OCI-M2 (cell line): Measurements from ENCODE around the gene TSPAN9.

ENCODE experiments used
- DNase-seq: peaks from one replicate; lab custom pipeline; 2025; ENCODE audit not compliant: unreplicated experiment; lab: John Stamatoyannopoulos, UW

TSPAN9 gene

DNA sequence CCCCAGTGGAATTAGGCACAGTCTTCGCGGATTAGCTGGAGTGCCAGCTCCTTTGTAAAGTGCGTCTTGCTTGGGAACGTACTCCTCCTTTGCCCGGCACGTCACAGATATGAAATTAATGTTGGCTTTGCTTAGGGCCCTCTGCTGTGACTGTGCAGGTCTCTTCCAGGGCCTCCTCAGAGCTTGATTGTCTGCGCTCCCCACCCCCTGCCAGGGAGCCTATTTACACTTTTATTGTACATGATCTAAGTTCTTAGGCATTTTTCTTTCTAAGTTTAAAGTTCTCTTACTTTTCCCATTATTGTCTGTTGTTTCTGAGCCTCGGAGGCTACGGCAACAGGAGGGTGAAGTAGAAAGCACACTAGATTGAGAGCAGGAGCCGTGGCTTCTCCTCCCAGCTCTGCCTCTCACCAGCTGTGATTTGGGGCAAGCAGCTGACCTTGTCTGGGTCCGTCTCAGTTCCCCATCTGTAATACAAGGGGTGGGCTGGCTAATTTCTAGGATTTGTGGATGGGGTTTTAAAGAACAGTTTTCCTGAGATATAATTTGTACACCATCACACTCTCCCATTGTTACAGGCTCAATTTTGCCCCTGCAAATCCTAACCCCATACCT, 81.8 kb downstream of the TSPAN9 start:
- DNase-seq, result no peak

DNA sequence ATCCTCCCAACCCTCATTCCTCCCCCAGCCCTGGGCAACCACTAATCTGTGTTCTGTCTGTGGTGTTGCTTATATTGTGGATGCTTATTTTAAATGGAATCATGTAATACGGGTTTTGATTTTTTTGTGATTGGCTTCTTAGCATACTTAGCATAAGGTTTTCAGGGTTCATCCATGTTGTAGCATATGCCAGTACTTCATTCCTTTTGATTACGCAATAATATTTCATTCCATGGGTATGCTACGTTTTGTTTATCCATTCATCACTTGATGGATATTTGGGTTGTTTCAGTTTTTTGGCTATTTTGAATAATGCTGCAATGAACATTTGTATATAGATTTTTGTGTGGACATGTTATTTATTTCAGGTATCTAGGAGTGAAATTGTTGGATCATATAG, 82.9 kb downstream of the TSPAN9 start:
- DNase-seq, result no peak

DNA sequence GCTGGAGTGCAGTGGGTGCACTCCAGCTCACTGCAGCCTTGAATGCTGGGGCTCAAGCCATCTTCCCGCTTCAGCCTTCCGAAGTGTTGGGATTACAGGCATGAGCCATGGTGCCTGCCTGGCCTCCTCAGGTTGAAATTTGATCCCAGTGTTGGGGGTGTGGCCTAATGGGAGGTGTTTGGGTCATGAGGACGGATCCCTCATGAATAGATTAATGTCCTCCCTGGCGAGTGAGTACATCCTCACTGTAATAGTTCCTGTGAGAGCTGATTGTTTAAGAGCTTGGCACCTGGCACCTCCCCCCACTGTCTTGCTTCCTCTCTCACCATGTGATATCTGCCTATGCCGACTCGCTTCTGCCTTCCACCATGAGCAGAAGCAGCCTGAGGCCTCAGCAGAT, 84.7 kb downstream of the TSPAN9 start:
- DNase-seq, result no peak

DNA sequence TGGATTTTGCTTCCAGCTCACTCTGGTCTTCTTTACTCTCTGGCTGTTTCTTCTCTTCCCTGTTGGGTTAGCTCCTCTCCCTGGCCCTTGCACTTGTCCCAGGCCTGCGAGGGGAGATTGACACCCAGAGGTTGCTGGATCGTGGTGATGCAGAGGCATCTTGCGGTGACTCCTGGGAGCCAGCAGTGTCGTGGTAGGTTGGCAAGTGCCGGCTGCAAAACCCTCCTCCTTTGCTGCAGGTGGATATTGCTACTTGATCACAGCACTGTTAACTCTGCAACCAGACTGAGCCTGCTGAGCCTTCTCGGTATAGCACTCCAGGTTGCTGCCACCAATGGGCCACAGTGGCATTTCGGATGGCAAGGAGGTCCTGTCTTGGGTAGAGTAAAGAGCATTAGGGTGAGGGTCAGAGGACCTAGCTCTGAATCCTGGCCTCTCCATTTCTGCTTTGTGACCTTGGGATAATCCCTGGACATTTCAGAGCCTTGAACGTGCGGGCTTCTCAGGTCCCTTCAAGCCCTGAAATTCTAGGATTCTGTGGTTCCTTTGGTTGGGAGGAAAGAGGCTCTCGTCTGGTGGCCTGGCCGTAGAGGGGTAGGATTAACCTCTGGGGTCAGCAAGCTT, 87.4 kb downstream of the TSPAN9 start:
- DNase-seq, result no peak

DNA sequence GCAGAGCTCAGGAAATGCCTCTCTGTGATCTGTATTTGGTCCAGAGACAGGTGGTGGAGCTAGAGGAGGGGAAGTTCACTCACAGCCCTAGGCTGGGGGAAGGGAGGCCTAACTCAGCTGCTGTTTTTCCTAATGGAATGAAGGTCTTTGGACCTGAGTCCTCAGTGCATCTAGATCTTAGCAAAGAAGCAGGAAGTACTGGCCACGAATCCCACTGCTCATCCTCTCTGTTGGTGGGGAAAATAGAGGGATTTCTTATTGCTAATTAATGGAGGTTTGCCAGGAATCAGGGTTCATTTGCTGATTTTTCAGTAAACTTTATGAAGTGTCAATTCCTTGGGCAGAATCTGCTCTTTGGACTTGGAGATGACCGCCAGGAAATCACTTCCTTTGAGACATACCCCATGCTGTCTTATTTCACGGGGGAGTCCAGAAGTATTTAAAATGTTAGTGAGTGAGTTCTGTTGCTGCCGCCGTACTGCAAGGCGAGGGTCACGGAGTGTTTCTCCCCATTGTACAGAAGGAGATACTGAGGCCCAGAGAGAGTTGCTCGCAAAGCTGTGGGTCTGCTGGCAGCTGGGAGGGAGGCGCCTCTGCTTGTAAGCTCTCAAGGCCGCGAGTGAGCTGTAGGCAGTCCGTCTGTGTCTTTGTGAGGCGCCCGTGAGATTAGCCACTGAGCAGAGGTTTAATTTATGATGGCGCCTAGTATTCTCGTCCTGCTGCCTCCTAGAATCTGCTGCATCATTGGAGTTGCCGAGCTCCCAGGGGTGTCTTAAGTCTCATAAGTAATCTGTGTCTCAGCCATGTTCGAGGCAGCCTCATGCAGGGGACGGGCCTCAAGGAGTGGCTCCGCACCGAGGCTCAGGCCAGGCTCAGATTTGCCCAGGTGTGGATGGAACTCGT, 88.2 kb downstream of the TSPAN9 start:
- DNase-seq, result no peak

DNA sequence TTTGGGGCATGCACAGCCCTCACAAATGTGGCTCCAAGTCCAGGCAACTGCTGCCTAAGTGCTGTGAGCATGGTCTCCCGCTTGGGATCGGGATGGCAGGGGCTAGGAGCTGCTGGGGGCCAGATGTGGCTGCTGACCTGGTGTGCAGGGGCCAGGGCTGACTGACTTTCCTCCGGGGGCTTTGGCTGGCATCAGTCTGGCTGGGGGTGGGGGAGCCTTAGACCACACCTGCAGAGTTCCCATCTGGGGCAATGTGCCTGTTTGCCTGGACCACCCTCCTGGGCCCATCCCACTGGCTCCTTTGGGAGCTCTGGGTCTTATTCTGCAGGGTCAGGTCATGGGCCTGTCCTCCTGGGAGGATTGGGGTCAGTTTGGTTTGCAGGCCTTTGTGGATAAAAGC, 90.5 kb downstream of the TSPAN9 start:
- DNase-seq, result no peak

DNA sequence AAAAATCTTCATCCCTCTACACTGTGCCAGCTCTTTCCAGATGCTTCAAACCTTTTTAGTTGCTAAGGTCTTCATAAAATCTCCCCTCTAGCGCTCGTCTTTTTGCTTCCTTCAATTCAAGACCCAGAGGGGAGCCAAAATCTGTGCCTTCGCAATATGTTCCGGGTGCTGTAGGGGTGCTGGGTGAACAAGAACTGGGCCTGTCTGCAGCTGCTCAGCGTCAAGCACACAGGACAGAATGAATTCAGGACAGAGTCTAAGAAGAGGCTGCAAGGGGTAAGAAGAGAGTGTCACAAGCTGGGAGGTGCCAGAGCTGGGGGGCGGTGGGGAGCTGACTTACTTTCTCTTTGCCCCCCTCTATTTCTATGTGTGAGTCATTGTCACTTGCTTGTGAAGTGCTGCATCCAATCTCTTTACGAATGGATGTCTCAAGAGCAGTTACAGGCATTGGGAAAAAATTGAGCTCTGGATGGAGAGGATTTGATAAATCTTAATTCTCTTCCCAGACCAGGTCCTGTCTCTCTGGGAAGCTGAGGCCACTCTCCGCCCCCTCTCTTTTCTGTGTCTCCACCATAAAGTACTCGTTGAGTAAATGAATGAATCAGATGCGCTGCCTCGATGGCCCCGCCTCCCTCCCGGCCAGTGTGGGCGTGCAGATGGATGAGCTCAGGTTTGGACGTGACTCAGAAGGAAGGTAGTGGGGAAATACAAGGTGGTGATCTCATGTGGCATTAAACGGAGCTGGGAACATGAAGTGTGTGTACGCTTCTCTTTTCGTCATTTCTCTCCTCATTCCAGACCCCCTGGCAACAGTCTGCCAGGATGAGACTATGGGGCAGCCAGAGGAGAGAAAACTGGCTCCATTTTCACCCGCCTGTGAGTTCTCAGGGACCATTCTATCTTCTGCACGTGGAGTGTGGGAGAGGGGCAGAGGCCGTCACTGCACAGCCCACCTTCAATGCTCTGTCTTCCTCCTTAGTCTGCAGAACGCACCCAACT, 91.3 kb downstream of the TSPAN9 start:
- no peak for DNase-seq

DNA sequence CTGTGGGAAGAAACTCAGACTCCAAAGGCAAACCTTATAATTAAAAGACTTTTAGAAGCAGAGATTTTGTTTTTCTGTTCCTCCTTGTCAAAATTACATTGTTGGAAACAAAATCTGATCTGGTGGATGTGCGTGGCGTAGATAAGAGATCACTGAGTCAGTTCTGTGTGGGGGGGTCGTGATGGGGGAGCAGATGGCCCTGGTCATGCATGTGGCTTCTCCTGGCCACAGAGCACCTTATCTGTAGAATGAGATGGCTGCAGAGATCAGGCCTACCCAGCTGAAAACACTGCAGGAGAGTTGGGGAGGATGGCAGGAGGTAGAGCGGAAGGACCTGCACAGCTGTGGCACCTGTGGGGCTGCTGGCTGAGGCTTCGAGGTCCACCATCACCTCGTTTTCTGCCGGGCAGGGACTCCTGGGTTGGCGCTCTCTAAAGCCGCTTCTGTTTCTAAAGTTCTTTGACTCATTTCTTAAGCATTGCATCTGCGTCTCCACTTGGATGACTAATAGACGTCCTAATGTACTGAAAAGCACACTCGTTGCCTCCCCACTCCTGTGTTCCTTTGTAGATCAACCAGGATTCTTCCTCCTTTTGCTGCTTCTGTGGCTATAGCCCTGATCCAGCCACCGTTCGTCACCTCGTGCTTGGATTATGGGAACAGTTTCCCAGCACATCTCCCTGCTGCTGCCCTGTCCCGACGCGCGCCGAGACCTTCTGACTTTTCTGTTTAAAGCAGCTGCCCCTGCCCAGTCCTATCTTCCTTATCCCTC, 93.4 kb downstream of the TSPAN9 start:
- DNase-seq, result no peak

DNA sequence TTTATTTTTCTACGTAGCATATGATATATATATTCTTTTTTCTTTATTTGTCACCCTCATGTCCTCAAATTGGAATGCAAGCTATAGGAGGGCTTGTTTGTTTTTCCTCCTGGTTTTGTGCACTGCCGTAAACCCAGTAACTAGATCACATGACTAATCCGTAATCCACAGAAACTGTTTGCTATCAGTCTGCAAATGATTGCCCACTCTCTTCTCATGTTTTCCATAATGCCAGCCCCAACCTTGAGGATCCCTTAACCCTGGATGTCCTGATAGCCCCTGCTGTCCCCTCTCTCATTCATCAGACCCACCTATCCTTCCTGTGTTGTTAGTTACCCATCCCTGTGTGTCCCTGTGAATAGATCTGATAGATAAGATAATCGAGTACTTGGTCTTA, 94.0 kb downstream of the TSPAN9 start:
- no peak for DNase-seq

DNA sequence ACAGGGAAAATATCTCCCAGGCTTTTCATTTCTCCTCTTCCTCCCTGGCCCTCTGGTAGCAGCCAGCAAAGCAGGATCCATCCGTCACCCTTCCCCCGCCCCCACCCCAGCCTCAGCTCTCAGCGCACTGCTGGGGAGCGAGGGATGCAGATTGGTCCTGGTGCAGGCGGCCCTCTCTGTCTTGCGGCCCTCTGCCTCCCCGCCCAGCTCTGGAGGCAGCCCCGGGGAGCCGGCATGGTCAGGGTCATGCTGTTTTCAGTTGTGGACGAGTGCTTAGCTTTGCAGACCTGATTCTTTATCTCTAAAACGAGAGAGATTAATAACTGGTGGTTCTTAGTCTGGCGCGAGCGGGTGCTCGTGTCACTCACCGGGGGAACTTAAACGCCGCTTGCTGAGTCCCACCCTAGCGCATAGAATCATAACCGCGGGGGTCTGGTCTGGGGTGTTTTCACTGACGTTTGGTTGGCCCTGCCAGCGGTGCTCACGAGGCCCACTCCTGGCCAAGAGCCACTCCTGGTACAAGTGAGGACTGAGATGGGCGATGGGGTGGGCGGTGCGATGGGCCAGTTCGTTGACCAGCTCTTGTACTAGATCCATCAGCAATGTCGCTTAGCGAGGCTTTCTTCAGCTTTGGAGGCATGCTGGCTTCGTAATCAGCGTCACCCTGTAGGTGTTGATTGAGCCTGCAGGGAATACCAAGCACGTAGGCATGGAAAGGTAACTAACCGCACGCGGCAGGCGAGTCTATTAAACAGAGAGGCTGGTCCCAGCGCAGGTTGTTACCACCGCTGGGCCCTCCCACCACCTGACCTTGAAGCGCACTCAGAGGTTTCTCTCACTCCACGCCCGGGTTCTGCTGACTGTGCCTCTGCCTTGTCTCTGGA, 95.2 kb downstream of the TSPAN9 start:
- no peak for DNase-seq

DNA sequence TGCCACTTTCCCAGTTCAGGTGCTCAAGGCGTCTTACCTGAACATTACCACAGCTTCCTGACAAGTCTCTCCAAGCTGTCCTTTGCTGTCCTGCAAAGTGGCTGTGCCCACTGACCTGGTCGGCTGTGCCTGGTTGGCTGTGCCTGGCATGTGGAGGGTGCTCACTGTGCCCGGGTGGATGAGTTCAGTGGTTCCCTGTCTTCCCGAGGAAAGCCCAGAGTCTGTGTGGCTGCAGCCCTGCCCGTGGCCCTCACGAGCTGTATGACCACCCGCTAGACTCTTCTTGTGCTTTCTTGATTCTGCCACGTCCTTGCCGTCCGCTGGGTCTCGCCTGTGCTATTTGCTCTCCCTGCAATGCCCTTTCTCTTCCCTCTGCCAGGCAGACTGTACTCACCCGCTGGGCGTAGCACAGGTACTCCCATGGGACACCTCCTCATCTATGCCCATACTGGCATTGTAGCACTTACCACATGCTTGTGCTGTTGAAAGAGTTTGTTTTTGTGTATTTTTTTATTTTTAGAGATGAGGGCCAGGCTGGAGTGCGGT, 95.9 kb downstream of the TSPAN9 start:
- DNase-seq, result no peak

DNA sequence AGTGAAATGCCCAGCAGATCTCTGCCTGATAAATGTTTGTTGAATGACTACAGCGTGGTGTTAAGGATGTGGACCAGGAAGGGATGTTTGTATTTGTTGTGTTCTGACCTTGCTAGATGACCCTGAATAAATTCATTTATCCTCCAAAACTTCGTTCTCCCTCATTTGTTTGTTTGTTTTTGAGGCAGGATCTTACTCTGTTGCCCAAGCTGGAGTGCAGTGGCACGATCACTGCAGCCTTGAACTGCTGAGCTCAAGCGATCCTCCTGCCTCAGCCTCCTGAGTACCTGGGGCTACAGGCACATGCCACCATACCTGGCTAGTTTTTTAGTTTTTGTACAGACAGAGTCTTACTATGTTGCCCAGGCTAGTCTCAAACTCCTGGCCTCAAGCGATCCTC, 96.7 kb downstream of the TSPAN9 start:
- no peak for DNase-seq

DNA sequence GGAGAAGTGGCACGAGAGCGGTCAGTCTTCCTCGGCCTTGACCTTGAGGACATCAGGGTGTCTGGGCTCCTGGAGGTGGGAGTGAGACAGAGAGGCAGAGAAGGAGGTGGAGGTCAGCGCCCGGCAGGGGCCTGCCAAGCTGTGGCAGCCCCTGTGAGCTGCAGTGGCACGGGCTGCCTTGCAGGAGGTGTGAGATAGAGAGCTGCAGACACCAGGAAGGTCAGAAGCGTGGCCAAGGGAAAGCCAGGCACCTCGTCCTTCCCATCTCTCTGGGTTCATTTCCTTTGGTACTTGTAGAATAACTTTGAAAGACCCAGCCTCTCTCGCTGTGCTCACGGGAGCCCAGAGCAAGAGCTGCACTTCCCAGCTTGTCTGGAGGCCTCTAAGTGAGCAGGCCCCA, 98.1 kb downstream of the TSPAN9 start:
- DNase-seq, result no peak

DNA sequence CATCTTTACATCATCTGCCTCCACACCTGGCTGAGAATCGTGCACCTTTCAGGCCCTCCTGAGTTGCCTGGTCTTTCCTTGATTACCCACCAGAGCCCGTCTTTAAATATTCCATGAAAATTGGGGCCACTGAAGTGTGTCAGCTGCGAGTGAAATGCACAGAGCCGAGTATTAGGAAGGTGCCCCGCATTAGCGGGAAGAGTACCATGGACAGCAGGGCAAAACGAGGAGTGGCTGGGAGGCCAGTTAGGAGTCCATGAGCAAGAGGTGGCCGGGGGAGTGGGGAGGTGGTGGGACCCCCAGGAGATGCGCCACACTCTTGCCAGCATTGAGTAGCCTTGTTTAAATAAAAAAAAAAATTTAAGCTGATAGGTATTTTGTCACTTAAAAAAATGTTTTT, 99.6 kb downstream of the TSPAN9 start:
- no peak for DNase-seq

DNA sequence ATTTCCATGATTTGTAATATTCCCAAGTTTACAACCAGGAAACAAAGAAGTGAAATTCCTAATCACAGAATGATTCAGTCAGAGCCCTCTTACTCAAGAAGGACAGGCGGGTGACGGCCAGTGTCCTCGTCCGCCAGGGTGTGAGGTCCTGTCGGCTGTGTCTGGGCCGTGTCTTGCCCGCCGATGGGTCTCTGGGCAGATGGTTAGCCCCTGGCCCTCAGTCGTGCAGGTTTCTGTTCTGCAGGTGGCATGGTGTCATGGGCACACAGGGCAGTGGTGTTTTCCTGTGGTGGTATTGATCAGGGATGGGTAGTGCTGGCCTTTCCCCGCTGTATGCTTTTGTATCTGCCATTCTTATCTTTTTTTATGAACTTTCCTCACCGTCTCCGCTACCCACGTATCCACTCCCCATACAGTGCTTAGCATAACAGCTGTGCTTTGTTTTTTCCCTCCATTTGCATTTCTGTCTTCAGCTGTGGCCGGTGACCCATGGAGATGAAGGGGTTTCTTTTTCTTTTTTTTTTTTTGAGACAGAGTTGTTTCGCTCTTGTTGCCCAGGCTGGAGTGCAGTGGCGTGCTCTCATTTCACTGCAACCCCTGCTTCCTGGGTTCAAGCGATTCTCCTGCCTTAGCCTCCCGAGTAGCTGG, 100.7 kb downstream of the TSPAN9 start:
- no peak for DNase-seq

DNA sequence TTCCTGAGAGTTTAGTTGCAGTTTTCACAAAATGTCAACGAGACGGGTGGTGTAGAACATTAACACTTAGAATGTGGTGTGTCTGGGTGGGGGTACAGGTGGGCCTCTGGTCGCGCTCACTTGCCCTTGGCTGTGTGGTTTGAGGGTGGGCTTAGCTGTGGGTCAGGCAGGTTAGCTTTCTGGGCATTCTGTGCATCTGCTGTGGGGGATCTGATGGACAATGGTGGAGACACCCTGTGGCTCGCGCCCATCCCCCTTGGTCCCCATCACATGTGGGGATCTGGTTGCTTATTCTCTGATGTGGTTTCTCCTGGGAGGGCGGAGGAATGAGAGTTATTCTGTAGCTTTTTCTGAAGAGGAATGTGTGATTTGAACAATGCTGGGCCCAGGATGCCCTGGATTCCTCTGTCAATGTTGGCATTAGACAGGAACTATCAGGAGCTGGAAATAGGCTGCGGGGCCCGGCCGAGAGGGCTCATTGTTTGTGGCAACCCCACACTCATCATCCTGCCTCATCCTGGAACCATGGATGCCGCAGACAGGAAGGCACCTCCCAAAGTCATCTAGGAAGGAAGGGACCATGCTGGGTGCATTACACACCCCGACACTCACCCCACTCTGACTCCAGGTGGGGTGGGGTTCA, 101.6 kb downstream of the TSPAN9 start:
- no peak for DNase-seq

DNA sequence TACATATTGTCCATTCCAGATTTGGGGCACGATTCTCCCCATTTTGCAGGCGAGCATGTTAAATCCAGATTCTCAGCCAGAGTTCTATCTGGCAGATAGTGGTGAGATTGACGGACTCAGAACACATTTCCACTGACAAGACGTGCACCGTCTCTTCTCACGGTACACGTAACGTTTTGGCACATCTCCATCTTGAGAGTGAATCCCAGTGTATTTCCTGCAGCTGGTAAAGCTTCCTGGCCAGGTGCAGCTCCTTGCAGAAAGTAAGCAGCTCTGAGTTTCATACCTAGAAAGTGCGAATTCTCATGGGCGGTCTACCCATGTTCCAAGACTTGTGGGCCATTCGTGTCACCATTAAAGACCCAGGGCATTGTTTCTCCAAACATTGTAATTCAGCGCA, 102.6 kb downstream of the TSPAN9 start:
- no peak for DNase-seq

DNA sequence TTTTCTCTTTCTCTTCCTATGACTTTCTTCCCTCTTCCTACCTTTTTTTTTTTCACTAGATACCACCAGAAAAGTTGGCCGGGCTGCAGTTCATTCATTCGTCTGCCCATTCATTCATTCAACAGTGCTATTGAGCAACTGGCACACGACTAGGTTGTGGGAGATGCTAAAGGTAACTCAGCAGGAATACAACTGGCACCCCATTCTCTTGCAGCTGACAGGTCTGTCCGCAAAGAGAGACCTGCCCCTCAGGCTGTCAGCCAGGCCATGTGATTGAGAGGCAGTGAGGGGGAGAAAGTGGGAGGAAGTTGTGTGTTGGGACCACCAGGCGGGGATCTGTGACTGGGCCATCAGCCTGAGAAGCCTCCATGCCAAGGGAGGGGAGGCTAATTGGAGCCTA, 105.2 kb downstream of the TSPAN9 start:
- DNase-seq, result no peak
